HL-60 (cell line): ENCODE measurements around the gene PCDHB5.

Experiments
- CTCF ChIP-seq: IDR thresholded peaks from one replicate; pipeline ENCODE4 v1.5.1; 2011; ENCODE audit warnings: low read length, control low read depth, inconsistent platforms; ENCODE audit not compliant: insufficient read depth
- POLR2AphosphoS5 ChIP-seq: IDR thresholded peaks from 2 replicates; pipeline ENCODE4 v1.6.1; 2012; ENCODE audit warnings: low read depth

- TF ChIP-seq CTCF = no peak
- TF ChIP-seq POLR2AphosphoS5 = no peak
Observed at GRCh38 chr5:141172381-141173204, 37.6 kb downstream of the PCDHB5 start, which contains the start of gene PCDHB7.
